K562 (cell line): ENCODE measurements around the gene CCM2. TPM values are rescaled to one million over a fixed set of nuclear protein-coding genes. Genes with fewer than 3 reads are reported as not detected.

Experiments used
- CC2D1A ChIP-seq: fragments of 450-650 bp; IDR thresholded peaks from 2 replicates; pipeline ENCODE4 v1.6.1; 2017; ENCODE audit warnings: mild to moderate bottlenecking
- CTBP1 ChIP-seq: fragments of 450-650 bp; IDR thresholded peaks from 2 replicates; pipeline ENCODE4 v1.6.1; 2016; ENCODE audit warnings: borderline replicate concordance
- HOXB6 ChIP-seq: fragments of 250-450 bp; sonication (Bioruptor Pico); IDR thresholded peaks from 2 replicates; pipeline ENCODE4 v1.5.1; 2022; ENCODE audit warnings: mild to moderate bottlenecking, borderline replicate concordance
- KDM5B ChIP-seq: fragments of 200-600 bp; sonication (generic); IDR thresholded peaks from 2 replicates; pipeline ENCODE4 v1.6.1; 2012; ENCODE audit warnings: low read depth, mild to moderate bottlenecking, moderate library complexity, low read length, control low read depth, inconsistent platforms; ENCODE audit not compliant: insufficient replicate concordance
- MTF1 ChIP-seq: fragments of 250-450 bp; sonication (Bioruptor Pico); IDR thresholded peaks from 2 replicates; pipeline ENCODE4 v1.9.0; 2021; ENCODE audit warnings: moderate library complexity, mild to moderate bottlenecking, inconsistent platforms, borderline replicate concordance
- NBN ChIP-seq: fragments of 450-650 bp; IDR thresholded peaks from 2 replicates; pipeline ENCODE4 v1.6.1; 2016; ENCODE audit warnings: low read depth, mild to moderate bottlenecking
- NR2F6 ChIP-seq: fragments of 450-650 bp; formaldehyde crosslinking; IDR thresholded peaks from 2 replicates; pipeline ENCODE4 v1.4.0; 2020; ENCODE audit warnings: mild to moderate bottlenecking
- PREB ChIP-seq: sonication (generic); formaldehyde crosslinking; IDR thresholded peaks from 2 replicates; pipeline ENCODE4 v1.8.1; 2023; ENCODE audit warnings: mild to moderate bottlenecking, missing genetic modification reagents
- RBM14 ChIP-seq: fragments of 200-400 bp; formaldehyde crosslinking; IDR thresholded peaks from 2 replicates; pipeline ENCODE4 v1.6.1; 2018; ENCODE audit warnings: low read depth, mild to moderate bottlenecking, low read length, moderate library complexity, borderline replicate concordance; ENCODE audit not compliant: insufficient read depth
- SIN3A ChIP-seq, 2 experiments: fragments of 150-350 bp in 1 of 2; IDR thresholded peaks; 2 replicates each; pipeline ENCODE4 v1.6.1; 2011 to 2016; ENCODE audit warnings: borderline replicate concordance in 2 of 2, low read depth in 2 of 2, low read length in 2 of 2, mild to moderate bottlenecking in 2 of 2, moderate library complexity in 2 of 2; ENCODE audit not compliant: control insufficient read depth in 1 of 2
- TAF1 ChIP-seq: IDR thresholded peaks from 2 replicates; pipeline ENCODE4 v1.6.1; 2011; ENCODE audit warnings: mild to moderate bottlenecking, low read length, moderate library complexity; ENCODE audit not compliant: insufficient read depth, control insufficient read depth, severe bottlenecking; ENCODE audit errors: extremely low read depth
- TBP ChIP-seq: optimal IDR thresholded peaks from 2 replicates; pipeline ENCODE3; 2011; ENCODE audit warnings: low read depth, low read length, improper control_type of control experiment
- VEZF1 ChIP-seq: fragments of 200-800 bp; sonication (Bioruptor generic); IDR thresholded peaks from 2 replicates; pipeline ENCODE4 v1.6.1; 2017; ENCODE audit warnings: missing genetic modification characterization, missing compliant biosample characterization
- ZC3H11A ChIP-seq: IDR thresholded peaks from 2 replicates; pipeline ENCODE4 v1.6.1; 2012; ENCODE audit warnings: low read depth, low read length, improper control_type of control experiment
- ZMIZ1 ChIP-seq, 2 experiments: fragments of 150-350 bp in 1 of 2; IDR thresholded peaks; 2 replicates each; pipeline ENCODE4 v1.6.1; 2012 to 2016; ENCODE audit warnings: low read depth in 2 of 2, low read length in 2 of 2, mild to moderate bottlenecking in 1 of 2, moderate library complexity in 1 of 2
- ZNF449 ChIP-seq: fragments of 250-450 bp; sonication (Bioruptor Pico); IDR thresholded peaks from 2 replicates; pipeline ENCODE4 v1.8.0; 2022; ENCODE audit warnings: moderate library complexity, mild to moderate bottlenecking, inconsistent platforms
- polyA plus RNA-seq, 8 experiments: library from polyadenylated mRNA; depleted of rRNA in 4 of 8; stranded (reverse) in 5 of 8; unstranded in 3 of 8; fragments of >200 nt; fragmentation: Nextera tagmentation in 2 of 8; fragmentation: Illumina TruSeq in 1 of 8; extraction: Ambion mirVana in 2 of 8; extraction: Trizol in 1 of 8; gene quantifications; 2 replicates each; pipeline versions ENCODE4 v1.2.1 to v1.2.3, GENCODE V29; 2011 to 2014; ENCODE audit warnings: inconsistent platforms in 1 of 8, missing spikeins in 1 of 8
- total RNA-seq, 7 experiments: library from RNA; depleted of rRNA in 6 of 7; stranded (reverse); fragments of >200 nt in 6 of 7; fragmentation: Illumina TruSeq in 2 of 7; extraction: Trizol in 2 of 7; gene quantifications; 2 replicates each; pipeline versions ENCODE4 v1.2.1 to v1.2.3, GENCODE V29; 2011 to 2021; ENCODE audit warnings: low replicate concordance in 1 of 7
- TF ChIP-seq, protein P1 (sequence below), 2 experiments: fragments of 200-800 bp in 1 of 2; sonication (Bioruptor generic) in 1 of 2; sonication (generic) in 1 of 2; formaldehyde crosslinking in 1 of 2; IDR thresholded peaks in 1 of 2; conservative IDR thresholded peaks in 1 of 2; 2 replicates each; pipeline versions ENCODE4 v1.5.0 to v1.6.1; 2016 to 2020; ENCODE audit warnings: missing compliant biosample characterization in 1 of 2, missing genetic modification characterization in 1 of 2, missing genetic modification reagents in 1 of 2

CCM2 gene
- total and polyA plus RNA-seq, 9 of the 15 experiments (the other 6 are each of a cell fraction or from before 2014, with no cell fraction given), result 0.41 to 38.6 (median 25.9) TPM

DNA sequence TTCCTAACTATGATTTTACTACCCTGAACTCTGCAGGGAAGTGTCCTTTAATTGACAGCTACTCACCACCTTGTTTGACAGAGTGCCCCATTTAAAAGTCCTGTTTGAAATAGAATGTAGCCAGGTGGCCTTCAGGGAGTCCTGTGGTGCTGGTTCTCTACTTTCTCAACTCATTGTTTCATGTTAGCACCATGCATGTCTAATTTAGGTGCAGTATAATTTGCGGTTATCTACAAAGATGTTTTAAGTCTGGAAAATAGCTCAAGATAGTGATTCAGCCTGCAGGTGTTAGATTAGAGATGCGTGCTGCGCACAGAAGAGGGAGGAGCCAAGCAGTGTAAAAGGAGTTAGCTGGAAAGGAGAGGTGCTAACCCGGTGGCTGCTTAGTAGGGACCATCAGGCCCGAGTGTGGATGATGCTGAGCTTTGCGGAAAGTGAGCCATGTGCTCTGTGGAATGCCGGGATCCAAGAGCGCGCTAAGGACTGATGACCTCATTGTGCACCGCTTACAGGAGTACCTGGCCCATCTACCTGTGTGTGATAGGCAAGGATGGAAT, 1.2 kb downstream of the CCM2 start (continued):
- peak; percentile 61; the same call in 1 of the 2 replicates for TF ChIP-seq NBN
- TF ChIP-seq ZNF449 (CRISPR knock-in tag), result no peak
- TF ChIP-seq CC2D1A, result no peak
- TF ChIP-seq SIN3A (IDR thresholded peaks at IDR 0.05; ENCODE audit: borderline replicate concordance in 2 of 2, control insufficient read depth in 1 of 2, low read depth in 2 of 2, low read length in 2 of 2), result peak; percentile 28 to 61; a peak in 2 of 4 replicates
- TF ChIP-seq ZMIZ1 (IDR thresholded peaks at IDR 0.05; ENCODE audit: low read depth in 2 of 2, low read length in 2 of 2), result no peak; a peak in 1 of 4 replicates
- TF ChIP-seq ZC3H11A, result no peak
- TF ChIP-seq MTF1 (CRISPR knock-in tag), result no peak
- TF ChIP-seq CTBP1, result peak; percentile 81
- TF ChIP-seq, protein P1, sequence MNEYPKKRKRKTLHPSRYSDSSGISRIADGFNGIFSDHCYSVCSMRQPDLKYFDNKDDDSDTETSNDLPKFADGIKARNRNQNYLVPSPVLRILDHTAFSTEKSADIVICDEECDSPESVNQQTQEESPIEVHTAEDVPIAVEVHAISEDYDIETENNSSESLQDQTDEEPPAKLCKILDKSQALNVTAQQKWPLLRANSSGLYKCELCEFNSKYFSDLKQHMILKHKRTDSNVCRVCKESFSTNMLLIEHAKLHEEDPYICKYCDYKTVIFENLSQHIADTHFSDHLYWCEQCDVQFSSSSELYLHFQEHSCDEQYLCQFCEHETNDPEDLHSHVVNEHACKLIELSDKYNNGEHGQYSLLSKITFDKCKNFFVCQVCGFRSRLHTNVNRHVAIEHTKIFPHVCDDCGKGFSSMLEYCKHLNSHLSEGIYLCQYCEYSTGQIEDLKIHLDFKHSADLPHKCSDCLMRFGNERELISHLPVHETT (CRISPR knock-in tag; conservative IDR thresholded peaks at IDR 0.05 in 1 of 2, IDR thresholded peaks at IDR 0.05 in 1 of 2), result no peak
- TF ChIP-seq HOXB6 (CRISPR knock-in tag), result no peak
- TF ChIP-seq KDM5B, result peak; percentile 41
- TF ChIP-seq TAF1, result no peak
- no peak for TF ChIP-seq RBM14
- no peak for TF ChIP-seq VEZF1 (CRISPR knock-in tag)
- TF ChIP-seq PREB (CRISPR knock-in tag), result no peak
- TF ChIP-seq NR2F6 (CRISPR knock-in tag), result no peak
- TF ChIP-seq TBP, result no peak
